Raji (cell line): ENCODE measurements around the gene MYO6.

Experiments used
- POLR2A ChIP-seq: IDR thresholded peaks from 2 replicates; pipeline ENCODE4 v1.6.1; 2011; ENCODE audit warnings: low read depth, low read length, control low read depth; ENCODE audit not compliant: insufficient read depth

The MYO6 gene

GRCh38 chr6:75758061-75758460, 9.0 kb downstream of the MYO6 start:
- no peak for TF ChIP-seq POLR2A

- no peak for TF ChIP-seq POLR2A
Measured at GRCh38 chr6:75759207-75759606, 10.2 kb downstream of the MYO6 start.

- no peak for TF ChIP-seq POLR2A
Measured at GRCh38 chr6:75760320-75760719, 11.3 kb downstream of the MYO6 start.

GRCh38 chr6:75761489-75761888, 12.4 kb downstream of the MYO6 start:
- no peak for TF ChIP-seq POLR2A

- no peak for TF ChIP-seq POLR2A
Measured at GRCh38 chr6:75762063-75762462, 13.0 kb downstream of the MYO6 start.

- TF ChIP-seq POLR2A: no peak
Measured at GRCh38 chr6:75766387-75766786, 17.3 kb downstream of the MYO6 start.

- TF ChIP-seq POLR2A: no peak
Measured at GRCh38 chr6:75770844-75771243, 21.8 kb downstream of the MYO6 start.

GRCh38 chr6:75775219-75775618, 26.2 kb downstream of the MYO6 start:
- TF ChIP-seq POLR2A: no peak

- TF ChIP-seq POLR2A: no peak
Measured at GRCh38 chr6:75776461-75776860, 27.4 kb downstream of the MYO6 start.

- TF ChIP-seq POLR2A: no peak
Measured at GRCh38 chr6:75778757-75779156, 29.7 kb downstream of the MYO6 start.

- no peak for TF ChIP-seq POLR2A
Measured at GRCh38 chr6:75786152-75786551, 37.1 kb downstream of the MYO6 start.

GRCh38 chr6:75788894-75789293, 39.9 kb downstream of the MYO6 start:
- no peak for TF ChIP-seq POLR2A

GRCh38 chr6:75791881-75792280, 42.8 kb downstream of the MYO6 start:
- TF ChIP-seq POLR2A: no peak

- TF ChIP-seq POLR2A: no peak
Measured at GRCh38 chr6:75794351-75794846, 45.4 kb downstream of the MYO6 start.

- no peak for TF ChIP-seq POLR2A
Measured at GRCh38 chr6:75794954-75795739, 46.1 kb downstream of the MYO6 start.

GRCh38 chr6:75796723-75797122, 47.7 kb downstream of the MYO6 start:
- TF ChIP-seq POLR2A: no peak

GRCh38 chr6:75800133-75800532, 51.1 kb downstream of the MYO6 start:
- no peak for TF ChIP-seq POLR2A
